ENCODE results near the gene PTPRT.

PTPRT gene

DNA sequence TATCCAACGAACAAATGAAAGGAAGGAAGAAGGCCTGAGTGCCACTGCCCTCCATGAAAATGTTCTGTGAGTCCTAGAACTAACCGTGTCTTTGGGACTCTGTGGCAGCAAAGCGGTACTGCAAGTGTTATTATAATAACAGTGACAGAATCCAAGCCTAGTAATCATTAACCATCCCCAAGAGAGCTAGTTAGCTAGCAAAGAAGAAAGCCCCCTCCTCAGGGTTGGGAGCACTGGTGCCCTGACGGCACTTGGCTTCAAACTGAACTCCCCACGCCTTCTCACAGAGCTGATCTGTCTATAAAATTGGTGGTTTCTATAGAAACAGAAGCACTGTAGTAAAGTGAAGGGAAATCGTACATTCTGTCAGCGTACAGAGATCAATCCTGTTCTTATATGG, 239.8 kb downstream of the PTPRT start:
- TF ChIP-seq, protein P1, sequence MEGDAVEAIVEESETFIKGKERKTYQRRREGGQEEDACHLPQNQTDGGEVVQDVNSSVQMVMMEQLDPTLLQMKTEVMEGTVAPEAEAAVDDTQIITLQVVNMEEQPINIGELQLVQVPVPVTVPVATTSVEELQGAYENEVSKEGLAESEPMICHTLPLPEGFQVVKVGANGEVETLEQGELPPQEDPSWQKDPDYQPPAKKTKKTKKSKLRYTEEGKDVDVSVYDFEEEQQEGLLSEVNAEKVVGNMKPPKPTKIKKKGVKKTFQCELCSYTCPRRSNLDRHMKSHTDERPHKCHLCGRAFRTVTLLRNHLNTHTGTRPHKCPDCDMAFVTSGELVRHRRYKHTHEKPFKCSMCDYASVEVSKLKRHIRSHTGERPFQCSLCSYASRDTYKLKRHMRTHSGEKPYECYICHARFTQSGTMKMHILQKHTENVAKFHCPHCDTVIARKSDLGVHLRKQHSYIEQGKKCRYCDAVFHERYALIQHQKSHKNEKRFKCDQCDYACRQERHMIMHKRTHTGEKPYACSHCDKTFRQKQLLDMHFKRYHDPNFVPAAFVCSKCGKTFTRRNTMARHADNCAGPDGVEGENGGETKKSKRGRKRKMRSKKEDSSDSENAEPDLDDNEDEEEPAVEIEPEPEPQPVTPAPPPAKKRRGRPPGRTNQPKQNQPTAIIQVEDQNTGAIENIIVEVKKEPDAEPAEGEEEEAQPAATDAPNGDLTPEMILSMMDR (conservative IDR thresholded peaks at IDR 0.05; ENCODE audit: low read length): no peak
- DNase-seq (ENCODE audit: low read depth): no peak

DNA sequence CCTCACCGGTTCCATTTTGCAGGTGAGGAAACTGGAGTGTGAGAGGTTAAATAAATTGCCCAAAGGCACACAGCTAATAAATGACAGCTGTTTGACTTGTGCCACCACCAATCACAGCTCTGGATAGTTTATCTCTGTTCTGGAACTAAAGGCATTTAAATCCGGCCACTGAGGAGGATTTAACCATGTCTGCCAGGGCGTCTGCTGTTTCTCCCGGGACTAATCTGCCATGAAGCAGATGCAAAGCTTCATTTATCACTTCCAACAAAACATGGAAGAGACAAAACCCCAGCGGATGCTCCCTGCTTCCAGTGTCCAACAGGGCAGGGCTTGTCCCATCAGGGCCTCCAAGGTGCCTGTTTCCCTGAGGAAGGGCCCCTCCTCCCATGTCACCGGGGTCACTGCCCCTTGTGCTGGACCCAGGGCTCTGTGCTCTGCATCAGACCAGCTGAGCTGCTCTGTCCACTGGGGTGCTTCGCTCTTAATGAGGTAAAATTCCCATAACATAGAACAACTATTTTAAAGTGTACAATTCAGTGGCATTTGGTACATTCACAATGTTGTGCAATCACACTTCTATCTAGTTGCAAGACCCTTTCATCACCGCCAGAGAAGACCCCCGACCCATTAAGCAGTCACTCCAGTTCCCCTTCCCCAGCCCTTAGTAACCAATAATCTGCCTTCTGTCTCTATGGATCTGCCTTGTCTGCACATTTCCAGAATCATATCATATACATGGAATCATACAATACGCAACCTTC, 244.3 kb downstream of the PTPRT start:
- no peak for DNase-seq (ENCODE audit: low read depth)
- no peak overlapping the region for H3K4me3 ChIP-seq (ENCODE audit: low read length)
- TF ChIP-seq, protein P1 (conservative IDR thresholded peaks at IDR 0.05; ENCODE audit: low read length): no peak

More for the DNA sequence above, 239.8 kb downstream of the PTPRT start:
- H3K4me3 ChIP-seq (ENCODE audit: low read length): no peak overlapping the region

GRCh38 chr20:42941629-42942028, 248.1 kb downstream of the PTPRT start:
- H3K4me3 ChIP-seq (ENCODE audit: low read length): no peak overlapping the region
- DNase-seq (ENCODE audit: low read depth): no peak
- TF ChIP-seq, protein P1 (conservative IDR thresholded peaks at IDR 0.05; ENCODE audit: low read length): no peak

DNA sequence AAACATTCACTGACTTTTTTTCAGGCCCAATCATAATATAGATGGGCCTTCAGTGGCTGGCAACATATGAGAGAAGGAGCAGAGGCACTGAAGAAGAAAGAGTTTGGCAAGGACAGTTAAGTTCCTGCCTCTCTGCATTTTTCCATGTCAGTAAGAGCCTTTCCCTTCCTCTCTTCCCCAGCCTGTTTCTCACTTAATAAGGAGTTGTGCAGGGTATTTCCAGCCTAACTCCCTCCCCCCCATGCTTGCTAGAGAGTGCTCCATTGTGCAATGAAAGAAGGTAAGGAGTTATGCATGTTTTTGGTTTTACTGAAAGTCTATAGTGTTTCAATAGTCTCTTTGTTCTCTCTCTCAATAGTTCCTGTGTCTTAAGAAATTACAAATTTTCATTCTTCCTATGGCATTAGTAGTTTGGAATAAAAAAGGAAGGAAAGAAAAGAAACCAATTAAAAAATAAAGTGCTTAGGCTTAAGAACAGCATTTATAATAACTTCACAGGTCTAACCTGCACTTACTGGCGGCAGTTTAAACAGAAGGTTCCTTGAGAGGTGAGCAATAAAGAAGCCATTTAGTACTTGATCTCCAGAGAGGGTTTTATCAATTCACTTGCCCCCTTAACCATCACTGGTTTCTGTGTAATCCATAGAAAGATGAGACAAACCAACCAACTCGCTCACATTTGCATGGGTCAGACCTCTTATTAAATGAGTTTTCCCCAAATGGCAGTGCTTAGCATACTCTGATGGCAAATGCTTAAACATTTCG, 251.1 kb downstream of the PTPRT start:
- no peak for DNase-seq (ENCODE audit: low read depth)
- H3K4me3 ChIP-seq (ENCODE audit: low read length): no peak overlapping the region

DNA sequence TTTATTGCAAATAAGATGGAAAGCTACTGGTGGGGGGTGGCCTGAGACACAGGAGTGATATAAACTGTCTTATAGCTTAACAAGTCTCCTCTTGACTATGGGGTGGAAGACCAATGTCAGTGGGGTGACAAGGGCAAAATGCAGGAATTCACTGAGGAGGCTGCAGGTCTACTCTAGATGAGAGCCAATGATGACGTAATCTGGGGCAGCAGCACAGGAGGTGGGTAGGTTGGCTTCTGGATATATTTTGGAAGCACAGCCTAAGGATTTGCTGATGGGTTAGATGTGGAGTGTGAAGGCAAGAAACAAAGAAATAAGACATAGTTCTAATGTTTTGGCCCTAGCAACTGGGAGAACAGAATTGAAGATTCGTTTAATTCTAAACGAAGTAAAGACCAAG, 253.2 kb downstream of the PTPRT start:
- DNase-seq (ENCODE audit: low read depth): no peak
- TF ChIP-seq, protein P1 (conservative IDR thresholded peaks at IDR 0.05; ENCODE audit: low read length): no peak
- no peak overlapping the region for H3K4me3 ChIP-seq (ENCODE audit: low read length)

More for the DNA sequence above, 251.1 kb downstream of the PTPRT start:
- TF ChIP-seq, protein P1 (conservative IDR thresholded peaks at IDR 0.05; ENCODE audit: low read length): no peak

- no peak overlapping the region for H3K4me3 ChIP-seq (ENCODE audit: low read length)
- DNase-seq (ENCODE audit: low read depth): no peak
- TF ChIP-seq, protein P1 (conservative IDR thresholded peaks at IDR 0.05; ENCODE audit: low read length): no peak
Measured at GRCh38 chr20:42924215-42924614, 265.5 kb downstream of the PTPRT start.

All from AG10803 (cell line).